ENCODE measurements around the gene MPL. TPM values are rescaled to one million over a fixed set of nuclear protein-coding genes. Genes with fewer than 3 reads are reported as not detected.

MPL gene
- total RNA-seq, 2 experiments from 2014 or later: not detected

GRCh38 chr1:43339584-43340232 lies 2.1 kb downstream of the MPL start:
- POLR2A ChIA-PET: interaction anchor here (0.6 kb wide), 1 partner anchor 1382 kb away, joined by 6 read pairs; no protein-coding TSS in a partner anchor
- H3K4me3 Mint-ChIP-seq: no peak overlapping the region
- CTCF ChIA-PET: interaction anchor here (1.3 kb wide), 1 partner anchor 113 kb away, joined by 6 read pairs; no protein-coding TSS in a partner anchor

GRCh38 chr1:43340559-43340958 lies 2.9 kb downstream of the MPL start:
- ATAC-seq (no peak), DNase-seq (no peak)
- H3K36me3 Mint-ChIP-seq (ENCODE audit: low read depth): no peaks in the 10 kb centered on the region
- H3K27me3 Mint-ChIP-seq (ENCODE audit: low read depth): no peaks in the 10 kb centered on the region
- ChIA-PET POLR2A (no interaction called here), CTCF (interaction anchor here (1.3 kb wide), 1 partner anchor 113 kb away, joined by 6 read pairs; no protein-coding TSS in a partner anchor)
- no peak overlapping the region for H3K27ac Mint-ChIP-seq
- no peak overlapping the region for H3K4me3 Mint-ChIP-seq
- no peaks in the 10 kb centered on the region for H3K4me1 Mint-ChIP-seq (ENCODE audit: low read depth)
- H3K9me3 Mint-ChIP-seq (ENCODE audit: insufficient read depth): no peaks in the 10 kb centered on the region

More at GRCh38 chr1:43339584-43340232, 2.1 kb downstream of the MPL start:
- no peaks in the 10 kb centered on the region for H3K36me3 Mint-ChIP-seq (ENCODE audit: low read depth)
- H3K9me3 Mint-ChIP-seq (ENCODE audit: insufficient read depth): no peaks in the 10 kb centered on the region
- ATAC-seq (no peak), DNase-seq (no peak)
- H3K27me3 Mint-ChIP-seq (ENCODE audit: low read depth): no peaks in the 10 kb centered on the region
- no peaks in the 10 kb centered on the region for H3K4me1 Mint-ChIP-seq (ENCODE audit: low read depth)
- no peak overlapping the region for H3K27ac Mint-ChIP-seq

DNA sequence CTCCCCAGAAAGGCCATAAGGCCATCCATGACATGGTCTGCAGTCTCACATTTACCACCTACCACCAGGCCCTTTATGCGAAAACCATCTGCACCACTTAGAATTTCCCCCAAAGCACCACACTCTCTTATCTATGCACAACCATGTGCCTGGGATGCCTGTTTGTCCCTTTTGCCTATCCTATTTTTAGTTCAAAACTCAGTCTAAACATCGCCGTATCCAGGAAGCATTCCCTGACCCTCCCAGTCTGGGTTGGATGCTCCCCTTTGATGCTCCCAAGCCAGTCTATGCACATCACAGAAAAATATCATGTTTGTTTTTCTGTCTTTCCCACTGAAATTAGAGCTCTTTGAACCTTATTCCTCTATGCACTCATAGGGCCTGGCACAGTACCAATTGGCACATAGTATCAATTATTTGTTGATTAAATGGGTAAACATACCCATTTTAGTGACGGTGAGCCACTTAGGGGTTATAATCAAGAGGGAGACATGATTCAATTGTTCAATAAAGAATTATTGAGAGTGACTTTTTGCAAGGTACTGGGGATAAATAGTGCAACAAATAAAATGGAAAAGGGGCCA lies 6.7 kb downstream of the MPL start:
- ATAC-seq (no peak), DNase-seq (no peak)
- Mint-ChIP-seq H3K36me3 (ENCODE audit: low read depth) (no peaks in the 10 kb centered on the region), H3K9me3 (ENCODE audit: insufficient read depth) (no peaks in the 10 kb centered on the region), H3K4me3 (no peak overlapping the region), H3K27ac (no peak overlapping the region), H3K4me1 (ENCODE audit: low read depth) (peaks cover 3% of the 10 kb centered on the region), H3K27me3 (ENCODE audit: low read depth) (no peaks in the 10 kb centered on the region)
- ChIA-PET POLR2A (no interaction called here), CTCF (no interaction called here)

GRCh38 chr1:43345120-43345519 lies 7.5 kb downstream of the MPL start:
- Mint-ChIP-seq H3K27me3 (ENCODE audit: low read depth) (no peaks in the 10 kb centered on the region), H3K4me3 (no peak overlapping the region), H3K27ac (no peak overlapping the region), H3K4me1 (ENCODE audit: low read depth) (peaks cover 10% of the 10 kb centered on the region), H3K36me3 (ENCODE audit: low read depth) (no peaks in the 10 kb centered on the region), H3K9me3 (ENCODE audit: insufficient read depth) (no peaks in the 10 kb centered on the region)
- ChIA-PET CTCF (no interaction called here), POLR2A (no interaction called here)
- no peak for ATAC-seq
- no peak for DNase-seq

- H3K4me3 Mint-ChIP-seq: no peak overlapping the region
- ChIA-PET CTCF (no interaction called here), POLR2A (no interaction called here)
- no peak for ATAC-seq
- H3K27ac Mint-ChIP-seq: no peak overlapping the region
- DNase-seq: no peak
- no peaks in the 10 kb centered on the region for H3K27me3 Mint-ChIP-seq (ENCODE audit: low read depth)
- no peaks in the 10 kb centered on the region for H3K36me3 Mint-ChIP-seq (ENCODE audit: low read depth)
- H3K9me3 Mint-ChIP-seq (ENCODE audit: insufficient read depth): no peaks in the 10 kb centered on the region
- peaks cover 12% of the 10 kb centered on the region for H3K4me1 Mint-ChIP-seq (ENCODE audit: low read depth)
Measured at GRCh38 chr1:43346636-43347035, 9.0 kb downstream of the MPL start.

DNA sequence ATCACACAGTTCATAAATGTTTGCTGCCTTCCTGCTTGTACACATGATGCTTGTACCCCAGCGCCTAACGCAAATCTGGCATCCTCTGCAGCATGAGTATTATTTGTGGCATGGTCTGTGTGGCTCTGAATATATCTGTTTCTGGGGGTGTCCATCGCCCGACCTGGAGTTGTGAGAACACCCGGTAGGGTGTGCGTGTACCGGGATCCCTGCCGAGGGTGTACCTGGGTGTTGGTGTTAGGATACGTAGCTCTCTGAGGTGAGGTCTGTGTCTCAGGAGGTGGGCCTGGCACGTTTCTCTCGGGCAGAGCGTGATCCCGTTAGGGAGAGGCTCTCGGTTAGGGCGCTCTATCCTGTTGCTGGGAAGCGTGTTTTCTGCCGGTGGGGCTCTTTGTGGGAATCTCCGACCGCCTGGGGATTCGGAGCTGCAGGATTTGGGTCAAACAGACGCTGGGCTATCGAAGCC lies 10.8 kb downstream of the MPL start:
- H3K27me3 Mint-ChIP-seq (ENCODE audit: low read depth): no peaks in the 10 kb centered on the region
- no peaks in the 10 kb centered on the region for H3K36me3 Mint-ChIP-seq (ENCODE audit: low read depth)
- no peak overlapping the region for H3K27ac Mint-ChIP-seq
- no peak for DNase-seq
- ChIA-PET CTCF (no interaction called here), POLR2A (interaction anchor here (0.9 kb wide), 1 partner anchor 65 kb away, joined by 3 read pairs; no protein-coding TSS in a partner anchor)
- peak overlapping the region; percentile 27 for H3K4me3 Mint-ChIP-seq
- no peaks in the 10 kb centered on the region for H3K9me3 Mint-ChIP-seq (ENCODE audit: insufficient read depth)
- ATAC-seq: no peak
- peaks cover 17% of the 10 kb centered on the region for H3K4me1 Mint-ChIP-seq (ENCODE audit: low read depth)

- CTCF ChIA-PET: no interaction called here
- Mint-ChIP-seq H3K36me3 (ENCODE audit: low read depth) (no peaks in the 10 kb centered on the region), H3K4me1 (ENCODE audit: low read depth) (peaks cover 17% of the 10 kb centered on the region), H3K9me3 (ENCODE audit: insufficient read depth) (no peaks in the 10 kb centered on the region), H3K27me3 (ENCODE audit: low read depth) (no peaks in the 10 kb centered on the region), H3K4me3 (peak overlapping the region; percentile 75), H3K27ac (peak overlapping the region; percentile 89)
- ATAC-seq (peak; percentile 84), DNase-seq (peak; percentile 81)
- POLR2A ChIA-PET: interaction anchor here (0.9 kb wide), 1 partner anchor 66 kb away, joined by 3 read pairs; no protein-coding TSS in a partner anchor
Measured at GRCh38 chr1:43348809-43349593, 11.4 kb downstream of the MPL start.

GRCh38 chr1:43349594-43350306 lies 12.1 kb downstream of the MPL start:
- Mint-ChIP-seq H3K27me3 (ENCODE audit: low read depth) (no peaks in the 10 kb centered on the region), H3K4me1 (ENCODE audit: low read depth) (peaks cover 17% of the 10 kb centered on the region), H3K27ac (peak overlapping the region; percentile 89), H3K9me3 (ENCODE audit: insufficient read depth) (no peaks in the 10 kb centered on the region), H3K4me3 (peak overlapping the region; percentile 75), H3K36me3 (ENCODE audit: low read depth) (peaks cover 3% of the 10 kb centered on the region)
- CTCF ChIA-PET: no interaction called here
- DNase-seq (no peak), ATAC-seq (no peak)
- POLR2A ChIA-PET: no interaction called here

- Mint-ChIP-seq H3K4me3 (no peak overlapping the region), H3K9me3 (ENCODE audit: insufficient read depth) (no peaks in the 10 kb centered on the region), H3K36me3 (ENCODE audit: low read depth) (peaks cover 6% of the 10 kb centered on the region), H3K4me1 (ENCODE audit: low read depth) (peaks cover 17% of the 10 kb centered on the region), H3K27me3 (ENCODE audit: low read depth) (no peaks in the 10 kb centered on the region), H3K27ac (no peak overlapping the region)
- no peak for DNase-seq
- no peak for ATAC-seq
- POLR2A ChIA-PET: no interaction called here
- CTCF ChIA-PET: no interaction called here
Measured at GRCh38 chr1:43350976-43351375, 13.4 kb downstream of the MPL start.

GRCh38 chr1:43351421-43352350 lies 14.1 kb downstream of the MPL start:
- ChIA-PET POLR2A (no interaction called here), CTCF (interaction anchor here (0.8 kb wide), 1 partner anchor 17 kb away, joined by 4 read pairs; the partner anchor contains the start of gene ELOVL1)
- H3K4me3 Mint-ChIP-seq: no peak overlapping the region
- no peaks in the 10 kb centered on the region for H3K27me3 Mint-ChIP-seq (ENCODE audit: low read depth)
- DNase-seq (no peak), ATAC-seq (no peak)
- peaks cover 17% of the 10 kb centered on the region for H3K4me1 Mint-ChIP-seq (ENCODE audit: low read depth)
- no peak overlapping the region for H3K27ac Mint-ChIP-seq
- H3K9me3 Mint-ChIP-seq (ENCODE audit: insufficient read depth): no peaks in the 10 kb centered on the region
- H3K36me3 Mint-ChIP-seq (ENCODE audit: low read depth): peaks cover 7% of the 10 kb centered on the region

DNA sequence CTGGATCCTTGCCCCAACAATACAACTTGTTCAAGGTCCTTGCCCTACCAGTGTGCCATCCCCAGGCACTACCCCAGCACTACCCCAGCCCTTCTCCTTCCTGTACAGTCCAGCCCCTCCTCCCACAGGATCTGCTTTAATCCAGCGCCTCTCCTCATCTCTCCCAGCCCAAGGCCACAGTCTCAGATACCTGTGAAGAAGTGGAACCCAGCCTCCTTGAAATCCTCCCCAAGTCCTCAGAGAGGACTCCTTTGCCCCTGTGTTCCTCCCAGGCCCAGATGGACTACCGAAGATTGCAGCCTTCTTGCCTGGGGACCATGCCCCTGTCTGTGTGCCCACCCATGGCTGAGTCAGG lies 14.7 kb downstream of the MPL start:
- POLR2A ChIA-PET: interaction anchor here (0.8 kb wide), 1 partner anchor 12 kb away, joined by 3 read pairs; no protein-coding TSS in a partner anchor
- ATAC-seq: no peak
- H3K4me1 Mint-ChIP-seq (ENCODE audit: low read depth): peaks cover 19% of the 10 kb centered on the region

More for the DNA sequence above, 14.7 kb downstream of the MPL start:
- no peak for DNase-seq
- CTCF ChIA-PET: interaction anchor here (0.8 kb wide), 1 partner anchor 16 kb away, joined by 4 read pairs; the partner anchor contains the start of gene ELOVL1
- no peaks in the 10 kb centered on the region for H3K27me3 Mint-ChIP-seq (ENCODE audit: low read depth)
- H3K36me3 Mint-ChIP-seq (ENCODE audit: low read depth): peaks cover 10% of the 10 kb centered on the region
- H3K9me3 Mint-ChIP-seq (ENCODE audit: insufficient read depth): no peaks in the 10 kb centered on the region
- H3K27ac Mint-ChIP-seq: no peak overlapping the region
- H3K4me3 Mint-ChIP-seq: no peak overlapping the region
